Activated naive CD4-positive, alpha-beta T cell treated with anti-CD3 and anti-CD28 coated beads, Interleukin-2, amount 10 ng/mL, durations not matched to agents 7 days and 5 days (primary cell): ENCODE data around the gene HOXC10.

Experiments
- CTCF ChIA-PET: fragments of 350-600 bp; sonication (Branson Sonifier 250); formaldehyde crosslinking; loops from one replicate; lab custom pipeline; 2021; ENCODE audit warnings: antibody characterized with exemption; lab: Charles Lee
- DNase-seq: peaks from one replicate; pipeline ENCODE4 v3.0.0-alpha.2; 2020
- H3K27ac Mint-ChIP-seq: one replicate; pipeline ENCODE4 v1.8.0; 2021; ENCODE audit warnings: mild to moderate bottlenecking, moderate library complexity, mixed read lengths
- H3K27me3 Mint-ChIP-seq: one replicate; pipeline ENCODE4 v1.8.0; 2021; ENCODE audit warnings: mild to moderate bottlenecking, mixed read lengths
- H3K36me3 Mint-ChIP-seq: one replicate; pipeline ENCODE4 v1.8.0; 2021; ENCODE audit warnings: mixed read lengths
- H3K4me1 Mint-ChIP-seq: one replicate; pipeline ENCODE4 v1.8.0; 2021; ENCODE audit warnings: mixed read lengths
- H3K4me3 Mint-ChIP-seq: one replicate; pipeline ENCODE4 v1.8.0; 2021; ENCODE audit warnings: mild to moderate bottlenecking, moderate library complexity, mixed read lengths
- H3K9me3 Mint-ChIP-seq: one replicate; pipeline ENCODE4 v1.8.0; 2021; ENCODE audit warnings: mixed read lengths

HOXC10 gene

GRCh38 chr12:54000116-54001114 is 15.5 kb downstream of the HOXC10 start, which contains the start of gene HOXC9:
HOXC9 (plus strand) TSS chr12:54000161; CDS start chr12:54000189, 28 bp downstream.
- Mint-ChIP-seq H3K4me1 (peaks cover 13% of the 10 kb centered on the region), H3K36me3 (no peaks in the 10 kb centered on the region), H3K27me3 (peaks cover 100% of the 10 kb centered on the region), H3K27ac (peak within 1 kb of the TSS; percentile 74), H3K9me3 (no peaks in the 10 kb centered on the region), H3K4me3 (peak within 1 kb of the TSS; percentile 37)
- DNase-seq, result no peak
- CTCF ChIA-PET, result interaction anchor here (0.8 to 1.6 kb wide), 2 partner anchors 35 to 214 kb away, joined by 3 to 5 read pairs; no protein-coding TSS in a partner anchor

- H3K36me3 Mint-ChIP-seq, result peaks cover 3% of the 10 kb centered on the region
- peaks cover 12% of the 10 kb centered on the region for H3K4me1 Mint-ChIP-seq
- peaks cover 100% of the 10 kb centered on the region for H3K27me3 Mint-ChIP-seq
- no peak overlapping the region for H3K4me3 Mint-ChIP-seq
- DNase-seq, result no peak
- no peaks in the 10 kb centered on the region for H3K9me3 Mint-ChIP-seq
- peak overlapping the region; percentile 3 for H3K27ac Mint-ChIP-seq
- CTCF ChIA-PET, result interaction anchor here (0.7 to 1.6 kb wide), 4 partner anchors 31 to 213 kb away, joined by 3 to 5 read pairs (median 3); partner anchors contain the start of gene HOXC5
These were observed 16.6 kb downstream of the HOXC10 start for GRCh38 chr12:54001283-54002187.

- Mint-ChIP-seq H3K27me3 (peaks cover 100% of the 10 kb centered on the region), H3K4me1 (peaks cover 17% of the 10 kb centered on the region), H3K9me3 (no peaks in the 10 kb centered on the region), H3K4me3 (no peak overlapping the region), H3K36me3 (peaks cover 3% of the 10 kb centered on the region), H3K27ac (no peak overlapping the region)
- CTCF ChIA-PET, result interaction anchor here (0.7 kb wide), 2 partner anchors 30 to 204 kb away, joined by 3 read pairs; partner anchors contain the start of gene HOXC5
- no peak for DNase-seq
These were observed 17.4 kb downstream of the HOXC10 start for GRCh38 chr12:54002278-54002914.

GRCh38 chr12:54002915-54003389 is 18.0 kb downstream of the HOXC10 start:
- peaks cover 3% of the 10 kb centered on the region for H3K36me3 Mint-ChIP-seq
- H3K27me3 Mint-ChIP-seq, result peaks cover 100% of the 10 kb centered on the region
- CTCF ChIA-PET, result interaction anchor here (0.8 kb wide), 1 partner anchor 15 kb away, joined by 3 read pairs; no protein-coding TSS in a partner anchor
- DNase-seq, result no peak
- no peak overlapping the region for H3K27ac Mint-ChIP-seq
- H3K4me3 Mint-ChIP-seq, result no peak overlapping the region
- no peaks in the 10 kb centered on the region for H3K9me3 Mint-ChIP-seq
- peaks cover 14% of the 10 kb centered on the region for H3K4me1 Mint-ChIP-seq

- Mint-ChIP-seq H3K9me3 (no peaks in the 10 kb centered on the region), H3K27ac (no peak overlapping the region), H3K4me3 (no peak overlapping the region), H3K4me1 (peaks cover 14% of the 10 kb centered on the region), H3K36me3 (peaks cover 3% of the 10 kb centered on the region), H3K27me3 (peaks cover 100% of the 10 kb centered on the region)
- CTCF ChIA-PET, result interaction anchor here (0.6 to 2.9 kb wide), 9 partner anchors 14 to 213 kb away, joined by 3 to 10 read pairs (median 3); no protein-coding TSS in a partner anchor
- no peak for DNase-seq
These were observed 18.7 kb downstream of the HOXC10 start for GRCh38 chr12:54003625-54004024.

- CTCF ChIA-PET, result interaction anchor here (0.6 to 5.4 kb wide), 12 partner anchors 9 to 212 kb away, joined by 3 to 67 read pairs (median 4); partner anchors contain the start of gene HOXC5
- H3K36me3 Mint-ChIP-seq, result peaks cover 3% of the 10 kb centered on the region
- peak overlapping the region; percentile 62 for H3K27ac Mint-ChIP-seq
- no peak for DNase-seq
- H3K27me3 Mint-ChIP-seq, result peaks cover 100% of the 10 kb centered on the region
- no peak overlapping the region for H3K4me3 Mint-ChIP-seq
- peaks cover 17% of the 10 kb centered on the region for H3K4me1 Mint-ChIP-seq
- no peaks in the 10 kb centered on the region for H3K9me3 Mint-ChIP-seq
These were observed 19.3 kb downstream of the HOXC10 start for GRCh38 chr12:54004063-54004840.

- no peak for DNase-seq
- Mint-ChIP-seq H3K27me3 (peaks cover 100% of the 10 kb centered on the region), H3K4me3 (no peak overlapping the region), H3K9me3 (no peaks in the 10 kb centered on the region), H3K36me3 (peaks cover 3% of the 10 kb centered on the region), H3K27ac (no peak overlapping the region), H3K4me1 (peaks cover 19% of the 10 kb centered on the region)
- CTCF ChIA-PET, result interaction anchor here (0.8 to 5.4 kb wide), 15 partner anchors 9 to 213 kb away, joined by 3 to 67 read pairs (median 4); partner anchors contain the start of gene HOXC5
These were observed 20.0 kb downstream of the HOXC10 start for GRCh38 chr12:54004841-54005530.

GRCh38 chr12:54005531-54005852 is 20.5 kb downstream of the HOXC10 start:
- Mint-ChIP-seq H3K27me3 (peaks cover 100% of the 10 kb centered on the region), H3K27ac (no peak overlapping the region), H3K9me3 (no peaks in the 10 kb centered on the region), H3K4me3 (no peak overlapping the region), H3K36me3 (peaks cover 3% of the 10 kb centered on the region), H3K4me1 (peaks cover 19% of the 10 kb centered on the region)
- CTCF ChIA-PET, result interaction anchor here (0.7 to 5.4 kb wide), 17 partner anchors 8 to 213 kb away, joined by 3 to 67 read pairs (median 4); partner anchors contain the start of genes HOXC5 and SMUG1
- DNase-seq, result no peak

GRCh38 chr12:54005853-54006558 is 21.1 kb downstream of the HOXC10 start:
- Mint-ChIP-seq H3K27ac (no peak overlapping the region), H3K4me3 (peak overlapping the region; percentile 67), H3K27me3 (peaks cover 100% of the 10 kb centered on the region), H3K36me3 (peaks cover 3% of the 10 kb centered on the region), H3K9me3 (no peaks in the 10 kb centered on the region), H3K4me1 (peaks cover 19% of the 10 kb centered on the region)
- peak; percentile 87 for DNase-seq
- CTCF ChIA-PET, result interaction anchor here (0.7 to 5.4 kb wide), 20 partner anchors 9 to 212 kb away, joined by 3 to 67 read pairs (median 4); partner anchors contain the start of genes HOXC5 and SMUG1

- Mint-ChIP-seq H3K4me1 (peaks cover 22% of the 10 kb centered on the region), H3K27ac (no peak overlapping the region), H3K27me3 (peaks cover 100% of the 10 kb centered on the region), H3K36me3 (peaks cover 3% of the 10 kb centered on the region), H3K9me3 (no peaks in the 10 kb centered on the region), H3K4me3 (peak overlapping the region; percentile 67)
- no peak for DNase-seq
- CTCF ChIA-PET, result interaction anchor here (0.6 to 5.4 kb wide), 13 partner anchors 10 to 208 kb away, joined by 3 to 67 read pairs (median 8); partner anchors contain the start of genes HOXC5 and SMUG1
These were observed 21.7 kb downstream of the HOXC10 start for GRCh38 chr12:54006559-54007220.
